AG20443 (cell line): Measurements from ENCODE around the gene CDCA4.
A peak's percentile ranks its signal among the peaks of the same experiment; 100 is the strongest.

ENCODE experiments used
- DNase-seq: peaks from one replicate; pipeline ENCODE4 v3.0.0; 2012; ENCODE audit warnings: low spot score, mixed read lengths

Gene CDCA4

GRCh38 chr14:104989236-104989950 lies 31.5 kb downstream of the CDCA4 start:
- DNase-seq, result no peak

DNA sequence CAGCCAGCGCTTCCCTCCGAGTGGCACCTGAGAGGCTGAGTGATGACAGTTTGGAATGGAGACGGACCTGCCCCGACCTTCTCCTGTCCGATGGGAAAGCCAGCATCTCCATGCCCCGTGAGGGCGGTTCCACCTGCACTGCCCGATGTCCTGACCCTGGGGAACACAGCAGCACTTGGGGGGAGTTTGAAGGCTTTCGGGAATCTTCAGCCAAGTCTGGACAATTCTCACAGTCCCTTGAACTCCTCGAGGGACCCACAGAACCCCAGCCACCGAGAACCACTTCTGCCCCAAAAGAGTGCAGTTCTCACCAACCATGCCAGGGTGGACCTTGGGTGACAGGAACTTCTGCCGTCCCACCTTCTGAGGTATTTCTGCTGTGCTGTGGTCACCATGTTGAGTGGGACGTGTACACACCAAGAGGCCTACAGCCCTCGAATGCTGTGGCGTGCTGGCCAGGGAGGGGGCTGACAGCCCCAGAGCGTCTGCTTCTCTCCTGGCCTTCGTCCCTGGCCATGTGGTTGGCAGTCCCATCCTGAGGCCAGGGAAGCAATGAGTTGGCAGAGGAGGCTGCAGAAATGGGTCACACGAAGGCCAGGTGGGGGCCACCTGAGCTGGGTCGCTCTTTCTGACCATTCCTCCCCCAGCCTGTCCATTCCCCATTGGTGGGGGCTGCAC lies 34.3 kb downstream of the CDCA4 start:
- DNase-seq, result no peak

DNA sequence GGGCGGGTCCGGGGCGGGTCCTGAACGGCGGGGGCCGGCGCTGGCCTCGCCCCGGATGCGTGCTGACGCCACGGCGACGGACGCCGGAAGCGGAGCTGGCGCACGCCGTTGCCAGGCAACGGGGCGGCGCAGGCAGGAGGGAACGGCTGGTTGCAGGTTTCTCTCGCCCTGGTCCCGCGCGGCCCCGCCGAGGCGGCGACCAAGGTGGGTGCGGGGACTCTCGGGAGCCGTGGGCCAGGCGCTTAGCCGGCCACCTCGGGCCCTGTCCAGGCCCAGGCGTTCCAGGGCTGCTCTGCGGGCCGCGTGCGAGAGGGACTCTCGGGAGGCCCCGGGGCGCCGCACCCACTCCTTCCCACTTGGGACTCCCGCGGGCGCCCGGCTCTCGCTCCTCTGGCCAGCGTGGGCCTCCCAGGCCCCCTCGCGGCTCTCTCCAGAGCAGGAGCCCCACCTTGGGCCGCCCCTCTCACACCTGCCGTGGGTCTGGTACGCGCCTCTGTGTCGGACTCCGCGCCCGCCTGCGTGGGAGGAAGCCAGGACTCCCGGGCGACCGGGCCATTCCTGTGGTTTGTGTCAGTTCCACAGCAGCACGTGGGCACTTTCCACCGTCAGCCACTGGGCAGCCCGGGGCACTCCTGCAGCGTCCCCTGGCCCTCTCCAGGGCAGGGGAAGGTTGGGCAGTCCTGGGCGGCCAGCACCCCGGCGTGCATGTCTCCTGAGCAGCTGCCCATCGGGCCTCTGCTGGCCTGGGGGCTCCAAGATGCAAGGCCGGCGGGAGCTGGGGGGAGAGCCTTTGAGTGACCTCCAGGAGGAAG lies 35.0 kb downstream of the CDCA4 start, which contains the start of gene CLBA1:
TSS of gene CLBA1 (plus strand) at position 114 of the 812 bp plus-strand sequence. CDS start at position 758, 644 bp downstream.
- peak; percentile 98 for DNase-seq

DNA sequence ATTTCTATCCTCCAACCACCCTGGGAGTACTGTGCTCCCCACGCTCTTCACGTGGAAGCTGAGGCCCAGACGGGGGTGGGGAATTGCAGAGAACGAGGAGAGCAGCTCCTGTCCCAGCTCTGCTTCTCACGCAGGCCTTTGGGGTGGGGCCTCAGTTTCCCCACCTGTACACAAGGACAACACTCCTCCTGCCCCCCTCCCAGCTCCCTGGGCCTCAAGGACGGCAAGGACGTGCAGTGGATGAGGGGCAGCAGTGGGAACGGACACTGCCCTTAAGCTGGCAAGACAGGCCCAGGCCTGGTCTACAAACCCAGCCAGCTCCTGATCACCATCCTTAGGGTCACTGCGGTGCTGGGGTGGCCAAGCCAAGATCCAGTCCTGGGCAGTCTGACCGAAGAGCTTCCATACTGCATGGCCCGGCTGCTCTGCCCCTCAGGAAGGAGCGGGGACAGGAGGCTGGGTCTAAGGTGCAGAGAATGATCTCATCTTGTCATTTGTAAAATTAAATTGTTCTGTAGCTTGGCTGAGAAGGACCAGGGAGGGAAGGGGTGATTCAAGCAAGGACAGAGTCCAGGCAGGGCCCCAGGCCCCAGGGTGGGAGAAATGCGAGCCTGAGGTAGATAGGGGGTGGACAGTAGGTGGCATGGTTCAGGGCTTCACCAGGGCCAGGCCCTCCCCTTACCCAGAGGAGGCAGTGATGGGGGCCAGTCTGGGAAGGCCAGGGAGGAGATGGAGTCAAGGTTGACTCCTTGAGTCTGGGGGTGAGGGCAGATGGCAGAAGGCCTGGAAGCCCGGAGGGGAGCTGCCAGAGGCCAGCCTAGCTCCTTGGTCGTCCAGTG lies 36.6 kb downstream of the CDCA4 start:
- no peak for DNase-seq

- DNase-seq, result no peak
Observed at GRCh38 chr14:104983231-104983721, 37.6 kb downstream of the CDCA4 start.

DNA sequence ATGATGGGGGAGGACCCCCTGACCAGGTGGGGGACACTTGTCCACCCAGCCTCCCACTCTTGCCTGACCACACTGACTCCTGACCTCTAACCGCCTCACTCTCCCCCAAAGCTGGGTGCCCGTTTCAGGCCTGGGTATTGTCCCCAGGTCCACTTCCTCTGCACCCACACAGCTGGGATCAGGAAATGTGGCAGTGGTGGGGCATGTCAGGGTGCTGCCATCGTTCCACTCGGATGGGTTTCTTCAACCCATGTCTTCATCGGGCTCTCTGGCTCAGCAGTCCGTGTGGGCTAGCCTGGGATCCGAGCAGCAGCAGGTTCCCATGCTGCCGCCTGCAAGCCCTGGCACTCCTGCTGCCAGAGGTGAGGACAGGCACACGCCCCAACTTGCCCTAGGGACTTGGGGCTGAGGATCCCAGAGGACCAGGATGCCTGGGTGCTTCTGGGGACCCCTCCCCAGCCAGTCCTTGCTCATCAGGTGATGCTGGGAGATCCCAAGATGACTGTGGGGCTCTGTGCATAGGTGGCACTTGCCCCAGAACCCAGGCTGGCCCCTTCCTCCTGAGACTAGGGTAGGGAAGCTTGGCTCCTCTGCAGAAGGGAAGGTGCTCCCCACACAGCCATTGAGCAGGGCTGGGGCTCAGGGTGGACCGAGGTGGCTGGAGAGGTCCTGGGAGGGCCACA lies 38.2 kb downstream of the CDCA4 start:
- DNase-seq, result no peak

DNA sequence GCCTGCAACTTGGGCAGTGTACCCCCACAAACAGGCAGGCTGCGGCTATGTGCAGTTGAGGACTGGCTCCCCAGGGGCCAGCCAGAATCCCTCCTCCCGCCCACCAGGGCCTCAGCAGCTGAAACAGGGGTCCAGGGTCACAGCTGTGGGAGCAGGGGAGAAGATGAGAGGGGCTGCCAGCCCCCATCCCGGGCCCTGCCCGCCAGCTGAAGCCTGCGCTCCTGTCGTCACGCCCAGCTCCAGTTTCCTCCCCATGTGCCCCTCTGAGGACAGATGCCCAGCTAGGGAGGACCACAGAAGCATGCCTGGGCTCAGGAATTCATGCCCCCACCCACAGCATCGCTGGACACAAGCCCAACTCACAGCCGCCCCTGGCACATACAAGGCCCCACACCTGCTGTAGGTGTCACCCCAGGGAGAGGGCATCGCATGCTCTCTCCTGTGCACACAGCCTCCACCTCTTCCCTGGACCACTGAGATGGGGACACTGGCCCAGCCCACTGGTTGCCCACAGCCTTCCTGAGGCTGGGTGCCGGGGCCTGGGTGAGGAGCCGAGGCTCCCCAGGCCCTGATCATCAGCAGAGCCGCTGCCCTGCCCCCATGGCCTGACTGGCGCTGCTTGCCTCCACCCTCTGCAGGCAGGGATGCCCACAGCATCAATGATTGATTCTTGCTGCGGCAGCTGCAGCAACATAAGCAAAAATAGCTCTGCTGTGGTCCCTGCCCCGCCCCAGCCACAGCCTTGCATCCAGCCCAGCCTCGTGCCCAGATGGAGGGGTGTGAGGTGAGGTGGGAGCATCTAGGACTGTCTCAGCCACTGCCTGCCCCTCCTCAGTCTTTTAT lies 39.0 kb downstream of the CDCA4 start:
- no peak for DNase-seq

DNA sequence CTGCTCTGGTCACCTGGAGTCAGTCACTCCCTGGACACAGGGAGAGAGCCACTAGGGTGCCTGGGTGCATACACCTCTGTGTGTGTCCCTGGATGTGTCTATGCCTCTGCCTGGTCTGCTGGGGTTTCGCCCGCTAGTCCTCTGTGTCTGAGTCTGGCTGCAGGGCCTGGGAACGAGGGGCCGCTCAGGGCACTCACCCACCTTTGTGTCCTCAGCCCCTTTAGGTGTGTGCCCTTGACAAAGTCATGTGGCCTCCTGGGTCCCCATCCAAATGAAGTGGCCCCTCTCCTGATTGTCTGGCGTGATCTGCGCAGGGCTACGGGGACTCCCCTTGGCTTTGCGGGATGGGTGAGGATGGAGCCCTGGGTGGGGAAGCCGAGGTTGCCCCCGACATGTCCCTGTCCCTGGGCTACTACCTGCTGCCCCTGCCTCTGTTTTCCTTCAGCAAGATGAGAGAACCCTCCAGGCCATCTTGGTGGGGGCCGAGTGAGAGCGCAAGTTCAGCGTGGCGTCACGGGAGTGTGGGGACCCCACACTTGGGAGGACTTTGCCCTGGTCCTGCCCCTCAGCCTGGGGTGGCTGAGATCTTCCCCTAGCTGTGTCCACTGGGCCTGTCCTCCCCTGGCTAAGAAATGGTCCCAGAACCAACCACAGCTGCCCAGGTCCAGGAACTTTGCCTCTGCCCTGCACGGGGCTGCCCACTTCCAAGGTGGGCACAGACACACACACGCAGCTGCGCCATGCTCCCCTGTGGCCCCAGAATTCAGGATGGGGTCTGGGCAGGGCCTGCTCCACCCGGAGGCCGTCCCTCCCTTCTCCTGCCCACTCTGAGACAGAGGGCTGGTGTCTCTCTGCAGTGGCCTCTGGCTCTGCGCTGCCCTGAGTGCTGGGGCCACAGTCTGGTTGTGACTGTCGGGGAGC lies 40.0 kb downstream of the CDCA4 start:
- DNase-seq, result no peak

GRCh38 chr14:104979758-104980610 lies 40.9 kb downstream of the CDCA4 start:
- no peak for DNase-seq

DNA sequence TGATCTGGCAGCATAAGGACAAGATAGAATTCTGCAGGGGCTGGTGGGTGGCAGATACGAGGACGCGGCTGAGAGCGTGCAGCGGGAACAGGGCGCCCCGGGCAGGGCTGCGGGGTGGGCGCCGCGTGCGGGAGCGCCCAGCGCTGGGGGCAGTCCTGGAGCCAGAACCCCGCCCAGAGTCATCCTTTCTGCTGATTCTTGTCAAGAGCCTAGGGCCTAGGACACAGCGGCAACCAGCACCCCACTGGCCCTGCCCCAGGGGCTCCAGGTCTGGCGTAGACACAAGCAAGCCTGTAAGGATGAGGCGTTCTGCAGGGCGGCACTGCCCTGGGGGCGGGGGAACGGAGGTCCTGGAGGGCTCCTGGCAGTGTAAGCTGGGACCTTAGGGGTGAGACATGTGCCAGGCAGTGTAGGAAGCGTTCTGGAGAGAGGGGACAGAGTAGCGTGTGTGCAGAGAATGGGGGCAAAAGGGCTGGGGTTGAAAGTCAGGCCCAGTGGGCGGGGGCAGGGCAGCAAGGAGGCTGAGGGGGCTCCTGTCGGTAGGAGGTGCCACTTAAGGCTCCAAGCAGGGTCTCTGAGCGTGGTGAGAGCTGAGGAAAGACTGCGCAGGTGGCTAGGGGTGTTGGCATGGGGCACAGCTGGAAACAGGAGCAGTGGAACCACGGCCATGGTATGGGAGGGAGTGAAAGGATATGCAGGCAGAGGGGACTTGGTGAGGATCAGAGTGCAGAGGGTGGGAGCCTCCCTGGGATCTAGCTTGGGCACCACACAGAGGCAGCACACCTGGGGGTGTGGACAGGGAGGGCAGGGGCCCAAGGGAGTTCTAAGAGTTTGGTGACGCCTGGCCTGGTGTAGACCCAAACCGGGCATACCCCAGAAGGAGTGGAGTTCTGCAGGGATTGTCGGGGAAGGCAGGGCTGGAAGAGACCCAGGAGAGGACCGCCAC lies 41.9 kb downstream of the CDCA4 start:
- DNase-seq, result no peak

DNA sequence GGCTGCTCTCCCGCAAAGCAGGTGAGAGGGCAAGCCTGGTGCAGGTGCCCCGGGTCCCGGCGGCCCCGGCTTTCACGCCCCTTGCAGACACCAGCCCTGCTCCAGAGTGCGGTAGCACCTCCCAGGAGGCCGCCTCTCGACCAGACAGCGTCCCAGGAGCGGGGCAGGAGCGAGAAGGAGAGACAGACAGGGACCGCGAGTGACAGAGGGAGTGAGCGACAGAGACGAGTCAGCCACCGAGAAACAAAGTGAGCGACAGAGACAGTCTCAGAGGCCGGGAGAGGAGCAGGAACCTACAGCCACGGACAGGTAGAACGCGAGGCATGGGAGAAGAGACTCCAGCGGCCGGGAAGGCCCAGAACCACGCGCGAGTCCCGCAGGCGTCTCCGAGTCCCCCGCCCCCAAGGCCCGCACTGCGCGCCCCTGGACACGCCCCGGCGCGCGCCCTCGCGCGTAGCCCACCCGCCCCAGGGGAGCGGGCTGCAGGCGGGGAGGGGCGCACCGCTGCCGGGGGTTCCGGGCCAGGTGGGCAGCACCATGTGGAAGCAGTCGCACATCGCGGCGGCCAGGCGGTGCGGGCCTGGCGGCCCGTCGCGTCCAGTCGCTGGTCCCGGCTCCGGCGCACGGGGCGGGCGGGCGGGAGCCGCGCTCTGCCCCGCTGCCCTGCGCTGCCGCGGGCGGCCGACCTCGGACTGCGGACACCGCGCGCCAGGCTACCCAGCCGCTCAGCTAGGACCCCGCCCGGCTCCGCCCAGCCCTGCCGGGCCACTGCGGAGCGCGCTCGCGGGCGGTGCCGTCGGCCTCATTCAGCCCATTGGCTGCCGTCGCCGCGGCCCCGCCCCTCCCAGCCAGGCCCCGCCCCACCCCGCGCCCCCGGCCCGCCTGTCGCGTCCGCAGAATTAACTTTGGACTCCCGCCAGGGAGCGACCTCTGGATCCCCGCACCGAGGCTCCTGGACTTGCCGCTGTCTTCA lies 42.9 kb downstream of the CDCA4 start, which contains the start of gene AHNAK2:
TSS of gene AHNAK2 (minus strand) at position 694 of the 973 bp plus-strand sequence. CDS start at position 557, 137 bp downstream.
- DNase-seq, result peak; percentile 90

DNA sequence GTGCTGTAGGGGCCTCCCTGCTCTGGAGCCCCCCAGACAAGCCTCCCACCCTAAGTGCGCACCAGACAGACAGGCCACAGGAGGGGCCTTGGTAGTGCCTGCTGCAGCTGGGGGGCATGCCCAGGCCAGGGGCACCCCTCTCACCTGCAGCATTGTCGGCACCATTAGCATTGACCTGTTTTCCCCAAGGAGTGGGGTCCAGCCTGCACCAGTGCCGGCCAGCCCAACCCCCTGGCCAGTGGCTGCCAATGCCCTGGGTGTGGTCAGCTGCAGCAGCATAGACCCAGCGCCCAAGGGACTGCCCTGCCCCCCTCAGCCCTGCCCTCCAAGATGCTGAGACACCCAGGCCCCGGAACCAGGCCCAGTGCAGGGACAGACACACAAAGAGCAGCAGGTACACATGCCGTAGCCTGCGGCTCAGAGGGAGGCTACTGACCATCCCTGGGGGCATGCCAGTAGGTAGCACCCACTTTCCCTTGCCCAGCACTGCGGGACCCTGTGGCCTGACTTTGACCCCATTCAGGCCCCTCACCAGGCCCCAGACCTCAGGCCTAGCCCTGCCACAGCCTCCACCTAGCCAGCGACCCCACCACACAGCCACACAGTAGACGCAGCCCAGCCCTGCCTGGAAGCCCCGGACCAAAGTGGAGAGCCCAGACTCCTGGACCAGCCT lies 43.7 kb downstream of the CDCA4 start:
- no peak for DNase-seq

DNA sequence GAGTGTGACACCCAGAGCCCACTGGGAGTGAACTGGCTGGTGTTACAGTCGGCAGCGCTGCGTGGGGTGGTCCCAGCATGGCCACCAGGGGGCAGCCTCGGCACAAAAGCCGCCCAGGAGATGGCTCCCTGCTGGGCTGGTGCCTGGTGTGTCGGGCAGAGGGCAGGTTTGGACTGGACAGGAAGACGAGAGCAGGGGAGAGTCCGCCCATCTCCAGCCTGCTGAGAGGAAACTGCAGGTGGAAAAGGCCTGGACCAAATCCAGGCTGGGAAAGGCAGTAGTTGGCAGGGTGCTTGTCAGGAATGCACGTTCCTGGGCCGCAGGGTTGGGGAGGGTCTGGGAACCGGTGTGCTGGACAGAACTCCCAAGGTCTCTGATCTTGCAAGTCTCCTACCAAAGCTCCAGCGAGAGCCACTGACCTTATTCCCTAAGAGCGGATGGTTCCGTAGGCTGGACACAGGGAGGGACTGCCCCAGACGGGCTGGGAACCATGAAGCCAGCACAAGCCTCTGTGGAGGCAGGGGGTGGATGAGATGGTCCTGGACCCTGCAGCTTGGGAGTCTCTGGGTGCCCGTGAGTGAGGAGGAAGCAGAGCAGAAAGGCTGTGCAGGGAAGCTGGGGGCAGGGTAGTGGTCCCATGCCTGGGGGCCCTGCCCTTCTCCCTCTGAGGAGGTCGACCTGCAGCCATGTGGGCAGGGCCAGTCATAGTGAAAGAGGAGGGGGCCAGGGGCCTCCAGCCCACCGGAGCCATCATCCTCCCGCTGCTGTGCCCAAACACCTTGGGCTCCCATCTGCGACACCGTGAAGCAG lies 44.5 kb downstream of the CDCA4 start:
- peak; percentile 75 for DNase-seq
